ENCODE measurements around the gene ZNF414.
A peak's percentile ranks its signal among the peaks of the same experiment; 100 is the strongest.
"Not testable (repeated sequence)": the region's sequence is repeated elsewhere in the genome, so short reads cannot be mapped to it uniquely, and the experiment has no call there.

Gene ZNF414

DNA sequence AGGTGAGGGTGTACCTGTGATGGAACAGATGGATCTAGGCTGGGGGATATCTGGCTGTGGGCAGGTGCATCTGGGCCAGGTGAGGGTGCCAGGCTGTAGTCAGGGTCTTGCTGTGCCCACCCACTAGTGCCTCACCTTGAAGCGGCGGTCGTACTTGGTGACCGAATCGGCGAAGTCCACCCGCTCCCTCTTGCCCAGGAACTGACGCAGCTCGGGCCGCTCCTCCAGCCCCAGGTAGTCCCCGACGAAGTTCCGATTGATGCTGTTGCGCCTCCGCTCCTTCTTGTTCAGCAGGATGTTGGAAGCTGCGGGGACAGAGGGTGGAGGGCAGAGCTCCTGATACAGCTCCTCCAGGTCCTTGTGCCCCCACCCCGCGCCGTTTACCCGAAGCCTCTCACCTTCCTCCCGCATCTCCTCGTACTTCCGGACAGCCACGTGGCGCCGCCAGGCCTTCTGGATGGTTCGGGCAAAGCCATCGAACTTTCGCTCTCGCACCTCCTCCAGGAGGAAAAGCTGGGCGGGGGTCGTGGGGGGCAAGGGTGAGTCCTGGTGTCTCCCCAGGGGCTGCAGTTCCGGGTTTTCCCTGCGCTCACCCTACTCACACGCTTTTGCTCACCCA is 16.2 kb upstream of the ZNF414 start:
- no peak for ATAC-seq
- Mint-ChIP-seq H3K4me1 (peaks cover 4% of the 10 kb centered on the region), H3K9me3 (no peaks in the 10 kb centered on the region), H3K27ac (no peak overlapping the region), H3K27me3 (no peaks in the 10 kb centered on the region), H3K36me3 (ENCODE audit: low read depth) (peaks cover 18% of the 10 kb centered on the region), H3K4me3 (no peak overlapping the region)
- no peak for DNase-seq

DNA sequence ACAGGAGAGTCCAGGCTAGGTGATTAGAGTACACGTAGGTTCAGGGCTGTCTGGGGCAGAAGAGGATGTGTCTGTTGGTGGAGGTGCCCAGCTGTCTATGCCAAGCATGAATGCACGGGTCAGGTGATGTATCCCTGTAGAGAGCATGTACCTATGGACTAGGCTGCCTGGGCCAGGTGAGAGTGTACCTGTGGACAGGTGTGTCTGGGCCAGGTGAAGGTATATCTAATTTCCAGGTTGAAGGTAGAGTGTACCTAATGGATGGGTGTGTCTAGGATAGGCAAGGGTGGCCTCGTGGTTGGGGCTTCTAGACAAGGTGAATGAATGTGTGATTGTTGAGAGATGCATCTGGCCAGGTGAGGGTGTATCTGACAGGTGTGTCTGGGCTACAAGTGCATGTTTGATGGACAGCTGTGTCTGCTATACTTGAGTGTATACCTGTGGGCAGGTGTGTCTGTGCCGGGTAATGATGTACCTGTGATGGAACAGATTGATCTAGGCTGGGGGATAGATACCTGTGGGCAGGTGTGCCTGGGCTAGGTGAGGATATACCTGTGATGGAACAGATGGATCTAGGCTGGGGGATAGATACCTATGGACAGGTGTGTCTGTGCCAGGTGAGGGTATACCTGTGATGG is 15.5 kb upstream of the ZNF414 start:
- no peak for ATAC-seq
- Mint-ChIP-seq H3K4me1 (peaks cover 4% of the 10 kb centered on the region), H3K27me3 (no peaks in the 10 kb centered on the region), H3K27ac (no peak overlapping the region), H3K9me3 (no peaks in the 10 kb centered on the region), H3K36me3 (ENCODE audit: low read depth) (peaks cover 20% of the 10 kb centered on the region), H3K4me3 (no peak overlapping the region)
- no peak for DNase-seq

DNA sequence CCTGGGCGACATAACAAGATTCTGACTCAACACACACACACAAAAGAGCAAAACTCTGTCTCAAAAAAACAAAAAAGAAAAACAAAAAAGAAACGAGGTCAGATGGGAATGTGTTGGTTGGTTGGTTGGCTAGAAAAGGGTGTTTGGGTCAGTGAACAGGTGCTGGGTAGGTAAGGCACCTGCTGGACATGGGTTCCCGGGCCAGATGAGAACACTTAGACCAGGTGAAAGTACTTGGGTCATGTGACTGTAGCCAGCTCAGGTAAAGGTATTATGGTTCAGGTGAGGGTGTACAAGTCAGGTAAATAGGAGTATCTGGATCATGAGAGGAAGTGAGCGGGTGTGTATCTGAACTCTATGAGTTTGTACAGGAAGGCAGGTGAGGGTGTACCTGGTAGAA is 14.5 kb upstream of the ZNF414 start:
- no peak for DNase-seq
- no peaks in the 10 kb centered on the region for H3K27me3 Mint-ChIP-seq
- no peaks in the 10 kb centered on the region for H3K9me3 Mint-ChIP-seq
- H3K27ac Mint-ChIP-seq, result no peak overlapping the region
- no peak overlapping the region for H3K4me3 Mint-ChIP-seq
- ATAC-seq, result no peak
- H3K36me3 Mint-ChIP-seq (ENCODE audit: low read depth), result peaks cover 20% of the 10 kb centered on the region
- H3K4me1 Mint-ChIP-seq, result peaks cover 4% of the 10 kb centered on the region

DNA sequence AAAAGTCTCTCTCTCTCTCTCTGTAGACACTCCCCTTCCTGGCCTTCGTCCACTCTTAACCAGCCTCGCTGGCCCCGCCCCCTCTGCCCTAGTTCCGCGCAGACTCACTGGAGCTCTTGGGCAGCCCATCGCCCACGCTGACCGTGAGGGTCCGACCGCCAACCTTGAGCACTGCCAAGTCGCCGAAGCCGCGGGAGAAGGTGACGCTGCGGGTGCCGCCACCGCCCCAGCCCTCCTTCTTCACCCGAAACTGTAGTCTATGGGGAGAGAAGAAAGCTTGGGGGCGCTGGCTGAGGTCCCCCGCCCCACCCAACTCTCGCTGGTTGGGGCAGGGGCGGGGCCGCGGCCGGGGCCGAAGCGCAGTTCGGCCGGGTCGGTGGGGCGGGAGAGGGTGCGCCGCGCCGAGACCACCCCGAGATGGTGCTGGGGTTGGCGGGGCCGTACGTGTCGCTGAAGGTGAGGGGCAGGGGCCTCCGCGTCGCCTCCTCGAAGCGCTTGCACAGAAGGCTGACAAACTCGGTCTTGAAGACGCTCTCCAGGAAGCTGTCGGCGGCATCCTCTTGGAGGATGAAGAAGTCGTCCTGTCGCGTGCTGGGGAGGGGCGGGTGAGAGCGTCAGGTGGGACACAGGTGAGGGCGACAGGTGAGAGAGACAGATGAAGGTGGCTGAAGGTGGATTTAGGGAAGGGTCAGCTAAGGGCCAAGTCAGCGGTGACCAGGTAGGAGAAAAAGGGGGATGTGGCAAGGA is 12.6 kb upstream of the ZNF414 start:
- H3K27ac Mint-ChIP-seq, result no peak overlapping the region
- H3K36me3 Mint-ChIP-seq (ENCODE audit: low read depth), result peaks cover 22% of the 10 kb centered on the region
- peaks cover 4% of the 10 kb centered on the region for H3K4me1 Mint-ChIP-seq
- ATAC-seq, result no peak
- H3K27me3 Mint-ChIP-seq, result no peaks in the 10 kb centered on the region
- no peak overlapping the region for H3K4me3 Mint-ChIP-seq
- no peaks in the 10 kb centered on the region for H3K9me3 Mint-ChIP-seq
- no peak for DNase-seq

DNA sequence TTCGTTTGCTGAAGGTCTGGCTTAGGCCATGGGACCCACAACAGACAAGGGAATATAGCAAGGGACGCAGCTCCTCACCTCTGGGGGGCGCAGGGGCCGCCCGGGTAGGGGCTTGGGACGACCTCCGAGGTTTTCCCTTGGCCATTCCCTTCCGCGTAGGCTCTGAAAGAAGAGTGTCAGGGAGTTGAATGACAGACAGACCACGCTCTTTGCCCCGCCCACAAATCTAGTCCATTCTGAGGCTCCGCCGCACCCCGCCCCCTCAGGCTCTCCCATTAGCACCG is 11.4 kb upstream of the ZNF414 start:
- Mint-ChIP-seq H3K27me3 (no peaks in the 10 kb centered on the region), H3K4me1 (peaks cover 4% of the 10 kb centered on the region), H3K4me3 (no peak overlapping the region), H3K27ac (no peak overlapping the region), H3K36me3 (ENCODE audit: low read depth) (peaks cover 22% of the 10 kb centered on the region), H3K9me3 (no peaks in the 10 kb centered on the region)
- no peak for ATAC-seq
- no peak for DNase-seq

DNA sequence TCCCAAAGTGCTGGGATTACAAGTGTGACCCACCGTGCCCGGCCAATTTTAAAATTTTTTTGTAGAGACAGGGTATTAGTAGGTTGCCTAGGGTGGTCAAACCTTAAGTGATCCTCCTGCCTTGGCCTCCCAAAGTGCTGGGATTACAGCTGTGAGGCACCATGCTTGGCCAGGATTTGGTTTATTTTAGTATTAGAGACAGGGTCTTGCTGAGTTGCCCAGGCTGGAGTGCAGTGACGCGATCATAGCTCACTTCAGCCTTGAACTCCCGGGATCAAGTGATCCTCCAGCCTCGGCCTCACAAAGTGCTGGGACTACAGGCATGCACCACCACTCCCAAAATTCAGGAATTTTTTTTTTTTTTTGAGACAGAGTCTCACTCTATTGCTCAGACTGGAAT is 5.4 kb upstream of the ZNF414 start:
- no peak overlapping the region for H3K27ac Mint-ChIP-seq
- H3K27me3 Mint-ChIP-seq, result no peaks in the 10 kb centered on the region
- no peak overlapping the region for H3K4me3 Mint-ChIP-seq
- no peak for ATAC-seq
- peaks cover 2% of the 10 kb centered on the region for H3K36me3 Mint-ChIP-seq (ENCODE audit: low read depth)
- H3K4me1 Mint-ChIP-seq, result peaks cover 39% of the 10 kb centered on the region
- no peaks in the 10 kb centered on the region for H3K9me3 Mint-ChIP-seq
- no peak for DNase-seq

GRCh38 chr19:8518536-8518935 is 4.6 kb upstream of the ZNF414 start:
- Mint-ChIP-seq H3K4me1 (peaks cover 44% of the 10 kb centered on the region), H3K9me3 (no peaks in the 10 kb centered on the region), H3K27me3 (no peaks in the 10 kb centered on the region), H3K27ac (no peak overlapping the region), H3K4me3 (no peak overlapping the region), H3K36me3 (ENCODE audit: low read depth) (peaks cover 2% of the 10 kb centered on the region)
- ATAC-seq (no peak), DNase-seq (no peak)

- Mint-ChIP-seq H3K9me3 (no peaks in the 10 kb centered on the region), H3K4me3 (peak overlapping the region; percentile 2), H3K27me3 (no peaks in the 10 kb centered on the region), H3K27ac (peak overlapping the region; percentile 75), H3K4me1 (peaks cover 47% of the 10 kb centered on the region), H3K36me3 (ENCODE audit: low read depth) (peaks cover 3% of the 10 kb centered on the region)
- ATAC-seq, result no peak
- DNase-seq, result no peak
Observed at GRCh38 chr19:8517551-8518442, 3.8 kb upstream of the ZNF414 start.

DNA sequence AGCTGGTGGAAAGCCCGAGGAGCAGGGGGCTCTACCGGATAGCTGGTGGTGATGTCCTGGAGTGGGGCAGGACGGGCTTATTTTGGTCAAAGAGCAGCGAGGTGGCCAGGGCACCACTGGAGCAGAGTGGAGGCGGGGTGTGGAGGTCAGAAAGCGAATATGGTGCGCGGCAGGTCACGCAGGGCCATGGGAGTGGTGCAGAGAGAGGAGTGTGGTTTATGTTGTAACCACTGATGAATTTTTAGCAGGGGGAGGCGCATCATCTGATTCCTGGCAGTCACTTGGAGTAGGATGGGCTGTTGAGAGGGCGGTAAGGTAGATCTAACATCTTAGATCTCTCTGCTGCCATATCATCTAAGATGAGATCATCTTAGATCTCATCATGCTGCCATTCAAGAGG is 1.4 kb upstream of the ZNF414 start:
- Mint-ChIP-seq H3K36me3 (ENCODE audit: low read depth) (peaks cover 5% of the 10 kb centered on the region), H3K4me3 (peak overlapping the region; percentile 89), H3K27me3 (no peaks in the 10 kb centered on the region), H3K4me1 (peaks cover 55% of the 10 kb centered on the region), H3K9me3 (no peaks in the 10 kb centered on the region), H3K27ac (peak overlapping the region; percentile 99)
- ATAC-seq (peak; percentile 38), DNase-seq (peak; percentile 59)

DNA sequence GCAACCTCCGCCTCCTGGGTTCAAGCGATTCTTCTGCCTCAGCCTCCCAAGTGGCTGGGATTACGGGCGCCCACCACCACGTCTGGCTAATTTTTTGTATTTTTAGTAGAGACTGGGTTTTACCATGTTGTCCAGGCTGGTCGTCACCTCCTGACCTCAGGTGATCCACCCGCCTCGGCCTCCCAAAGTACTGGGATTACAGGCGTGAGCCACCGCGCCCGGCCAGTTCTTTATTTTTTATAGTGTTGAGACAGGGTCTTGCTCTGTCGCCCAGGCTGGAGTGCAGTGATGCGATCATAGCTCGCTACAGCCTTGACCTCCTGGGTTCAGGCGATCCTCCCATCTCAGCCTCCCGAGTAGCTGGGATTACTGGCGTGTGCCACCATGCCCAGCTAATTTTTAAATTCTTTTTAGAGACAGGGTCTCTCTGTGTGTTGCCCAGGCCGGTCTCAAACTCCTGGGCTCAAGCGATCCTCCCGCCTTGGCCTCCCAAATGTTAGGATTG is 590 bp upstream of the ZNF414 start:
- H3K27me3 Mint-ChIP-seq; H3K9me3 Mint-ChIP-seq; ATAC-seq; H3K36me3 Mint-ChIP-seq (ENCODE audit: low read depth); DNase-seq: not testable (repeated sequence)
- Mint-ChIP-seq H3K4me3 (peak overlapping the region; percentile 89), H3K27ac (peak overlapping the region; percentile 99), H3K4me1 (peaks cover 53% of the 10 kb centered on the region)

- H3K27ac Mint-ChIP-seq, result peak overlapping the region; percentile 99
- peaks cover 47% of the 10 kb centered on the region for H3K4me1 Mint-ChIP-seq
- ATAC-seq, result no peak
- H3K9me3 Mint-ChIP-seq, result no peaks in the 10 kb centered on the region
- H3K27me3 Mint-ChIP-seq, result no peaks in the 10 kb centered on the region
- H3K4me3 Mint-ChIP-seq, result peak overlapping the region; percentile 89
- H3K36me3 Mint-ChIP-seq (ENCODE audit: low read depth), result peaks cover 5% of the 10 kb centered on the region
- no peak for DNase-seq
Observed at GRCh38 chr19:8513036-8513686, 806 bp downstream of the ZNF414 start.

DNA sequence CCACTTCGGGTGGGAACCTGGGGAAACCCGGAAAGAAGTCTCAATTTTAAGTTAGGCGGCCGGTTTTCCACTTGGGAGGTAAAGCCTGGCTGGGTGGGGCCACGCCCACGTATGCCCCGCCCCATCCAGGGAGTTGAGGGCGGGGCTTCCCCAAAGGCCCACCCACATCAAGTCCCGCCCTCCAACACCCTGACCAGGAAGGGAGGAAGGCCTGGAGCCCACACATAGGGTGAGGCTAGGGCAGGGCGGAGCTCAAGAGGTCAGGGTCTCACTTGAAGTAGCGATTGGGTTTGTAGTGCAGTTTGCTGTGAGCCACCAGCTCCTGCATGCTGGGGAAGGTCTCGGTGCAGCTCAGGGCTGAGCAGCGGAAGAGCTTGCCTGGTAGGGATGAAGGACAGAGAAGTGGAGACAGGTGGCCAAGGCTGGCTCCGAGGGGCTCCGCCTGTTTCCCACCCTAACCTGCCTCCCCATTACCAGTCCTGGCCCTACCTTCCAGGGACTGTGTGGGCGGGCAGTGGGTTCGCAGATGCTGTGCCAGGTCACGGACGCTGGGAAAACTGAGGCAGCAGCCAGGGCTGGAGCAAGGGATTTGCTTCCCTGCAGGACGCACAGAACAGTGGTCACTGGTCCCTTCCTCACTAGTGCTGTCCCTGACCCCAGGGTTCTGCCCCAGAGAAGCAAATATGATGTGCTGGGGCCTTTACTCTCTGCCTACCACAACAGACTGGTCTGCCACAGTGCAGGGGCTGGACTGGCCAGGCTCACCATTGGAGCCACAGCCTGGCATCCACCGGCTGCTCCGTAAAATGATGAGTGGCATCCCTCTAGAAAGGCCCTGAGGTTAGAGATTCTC is 1.6 kb downstream of the ZNF414 start:
- peak overlapping the region; percentile 59 for H3K4me3 Mint-ChIP-seq
- H3K27ac Mint-ChIP-seq, result peak overlapping the region; percentile 70
- peak; percentile 43 for DNase-seq
- peaks cover 40% of the 10 kb centered on the region for H3K4me1 Mint-ChIP-seq
- H3K27me3 Mint-ChIP-seq, result no peaks in the 10 kb centered on the region
- H3K9me3 Mint-ChIP-seq, result no peaks in the 10 kb centered on the region
- peaks cover 5% of the 10 kb centered on the region for H3K36me3 Mint-ChIP-seq (ENCODE audit: low read depth)
- no peak for ATAC-seq

GRCh38 chr19:8511573-8512101 is 2.3 kb downstream of the ZNF414 start:
- DNase-seq (no peak), ATAC-seq (no peak)
- H3K9me3 Mint-ChIP-seq, result no peaks in the 10 kb centered on the region
- no peak overlapping the region for H3K4me3 Mint-ChIP-seq
- peaks cover 34% of the 10 kb centered on the region for H3K4me1 Mint-ChIP-seq
- H3K27me3 Mint-ChIP-seq, result no peaks in the 10 kb centered on the region
- peaks cover 5% of the 10 kb centered on the region for H3K36me3 Mint-ChIP-seq (ENCODE audit: low read depth)
- no peak overlapping the region for H3K27ac Mint-ChIP-seq

Data from activated naive CD8-positive, alpha-beta T cell treated with anti-CD3 and anti-CD28 coated beads, Interleukin-2, amount 50 U/mL, for 24 hours (primary cell).